ENCODE data around the gene RBM22.
A peak's percentile ranks its signal among the peaks of the same experiment; 100 is the strongest.

Gene RBM22

GRCh38 chr5:150700246-150700593 is 642 bp downstream of the RBM22 start:
- peak overlapping the region; percentile 94 for H3K9ac ChIP-seq (ENCODE audit: low read depth, low read length, poor library complexity, severe bottlenecking)
- H3K9me3 ChIP-seq (ENCODE audit: insufficient read depth, low read depth, low read length): no peaks in the 10 kb centered on the region
- no peak for TF ChIP-seq EZH2phosphoT487 (IDR thresholded peaks at IDR 0.05; ENCODE audit: borderline replicate concordance)
- TF ChIP-seq, protein P1, sequence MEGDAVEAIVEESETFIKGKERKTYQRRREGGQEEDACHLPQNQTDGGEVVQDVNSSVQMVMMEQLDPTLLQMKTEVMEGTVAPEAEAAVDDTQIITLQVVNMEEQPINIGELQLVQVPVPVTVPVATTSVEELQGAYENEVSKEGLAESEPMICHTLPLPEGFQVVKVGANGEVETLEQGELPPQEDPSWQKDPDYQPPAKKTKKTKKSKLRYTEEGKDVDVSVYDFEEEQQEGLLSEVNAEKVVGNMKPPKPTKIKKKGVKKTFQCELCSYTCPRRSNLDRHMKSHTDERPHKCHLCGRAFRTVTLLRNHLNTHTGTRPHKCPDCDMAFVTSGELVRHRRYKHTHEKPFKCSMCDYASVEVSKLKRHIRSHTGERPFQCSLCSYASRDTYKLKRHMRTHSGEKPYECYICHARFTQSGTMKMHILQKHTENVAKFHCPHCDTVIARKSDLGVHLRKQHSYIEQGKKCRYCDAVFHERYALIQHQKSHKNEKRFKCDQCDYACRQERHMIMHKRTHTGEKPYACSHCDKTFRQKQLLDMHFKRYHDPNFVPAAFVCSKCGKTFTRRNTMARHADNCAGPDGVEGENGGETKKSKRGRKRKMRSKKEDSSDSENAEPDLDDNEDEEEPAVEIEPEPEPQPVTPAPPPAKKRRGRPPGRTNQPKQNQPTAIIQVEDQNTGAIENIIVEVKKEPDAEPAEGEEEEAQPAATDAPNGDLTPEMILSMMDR (conservative IDR thresholded peaks at IDR 0.05; ENCODE audit: low read length): no peak
- no peaks in the 10 kb centered on the region for H3K9me2 ChIP-seq (replicated peaks; ENCODE audit: low read depth, low read length)
- H3K4me2 ChIP-seq (ENCODE audit: low read depth, low read length, poor library complexity, severe bottlenecking): peak overlapping the region; percentile 94
- H2AFZ ChIP-seq (ENCODE audit: low read length): peak overlapping the region; percentile 91
- peaks cover 20% of the 10 kb centered on the region for H4K20me1 ChIP-seq (ENCODE audit: insufficient read depth, low read length, poor library complexity, severe bottlenecking)
- H3K79me2 ChIP-seq (ENCODE audit: insufficient read depth, low read length): peaks cover 47% of the 10 kb centered on the region
- H3K4me3 ChIP-seq (ENCODE audit: low read length, poor library complexity, severe bottlenecking): peak overlapping the region; percentile 93
- peaks cover 23% of the 10 kb centered on the region for H3K4me1 ChIP-seq (ENCODE audit: insufficient read depth, low read length, poor library complexity, severe bottlenecking)
- H3K36me3 ChIP-seq (ENCODE audit: insufficient read depth, low read length): peaks cover 32% of the 10 kb centered on the region
- H3K27me3 ChIP-seq (ENCODE audit: insufficient read depth, low read length, poor library complexity, severe bottlenecking): no peaks in the 10 kb centered on the region
- H3F3A ChIP-seq (ENCODE audit: low read depth): 0 out of 2 replicates have a peak, but pooled peaks cover 4% of the 10 kb centered on the region

- peaks cover 12% of the 10 kb centered on the region for H4K20me1 ChIP-seq (ENCODE audit: insufficient read depth, low read length, poor library complexity, severe bottlenecking)
- no peaks in the 10 kb centered on the region for H3F3A ChIP-seq (ENCODE audit: low read depth)
- no peak overlapping the region for H3K9ac ChIP-seq (ENCODE audit: low read depth, low read length, poor library complexity, severe bottlenecking)
- no peak overlapping the region for H2AFZ ChIP-seq (ENCODE audit: low read length)
- no peaks in the 10 kb centered on the region for H3K9me2 ChIP-seq (replicated peaks; ENCODE audit: low read depth, low read length)
- no peak overlapping the region for H3K4me3 ChIP-seq (ENCODE audit: low read length, poor library complexity, severe bottlenecking)
- no peak overlapping the region for H3K4me2 ChIP-seq (ENCODE audit: low read depth, low read length, poor library complexity, severe bottlenecking)
- peaks cover 11% of the 10 kb centered on the region for H3K4me1 ChIP-seq (ENCODE audit: insufficient read depth, low read length, poor library complexity, severe bottlenecking)
- no peaks in the 10 kb centered on the region for H3K9me3 ChIP-seq (ENCODE audit: insufficient read depth, low read depth, low read length)
- TF ChIP-seq, protein P1 (conservative IDR thresholded peaks at IDR 0.05; ENCODE audit: low read length): no peak
- no peak for TF ChIP-seq EZH2phosphoT487 (IDR thresholded peaks at IDR 0.05; ENCODE audit: borderline replicate concordance)
- no peaks in the 10 kb centered on the region for H3K27me3 ChIP-seq (ENCODE audit: insufficient read depth, low read length, poor library complexity, severe bottlenecking)
- H3K36me3 ChIP-seq (ENCODE audit: insufficient read depth, low read length): peaks cover 82% of the 10 kb centered on the region
- H3K79me2 ChIP-seq (ENCODE audit: insufficient read depth, low read length): peaks cover 30% of the 10 kb centered on the region
Measured at GRCh38 chr5:150694612-150695011, 6.2 kb downstream of the RBM22 start.

DNA sequence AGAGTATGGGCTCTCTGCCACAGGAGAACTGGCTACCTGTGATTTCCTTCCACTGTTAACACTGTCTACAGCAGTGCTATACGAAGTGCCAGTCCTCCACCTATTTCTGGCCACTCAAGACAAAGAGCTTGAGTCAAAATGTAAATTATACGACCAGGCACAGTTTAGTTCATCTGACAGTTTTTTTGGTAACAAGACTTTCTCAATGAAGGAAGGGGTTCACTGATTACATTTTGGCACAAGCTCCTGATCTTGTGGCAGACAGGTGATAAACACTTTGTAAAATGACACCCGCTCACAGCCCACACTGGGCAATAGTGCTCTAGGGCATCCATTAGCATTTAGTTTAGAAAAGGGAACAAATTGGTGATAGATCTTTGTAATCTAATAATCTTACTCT is 8.6 kb downstream of the RBM22 start:
- H3K9me2 ChIP-seq (replicated peaks; ENCODE audit: low read depth, low read length): no peaks in the 10 kb centered on the region
- no peaks in the 10 kb centered on the region for H3F3A ChIP-seq (ENCODE audit: low read depth)
- H2AFZ ChIP-seq (ENCODE audit: low read length): no peak overlapping the region
- H3K36me3 ChIP-seq (ENCODE audit: insufficient read depth, low read length): peaks cover 69% of the 10 kb centered on the region; the same call in 1 of the 2 replicates
- H3K79me2 ChIP-seq (ENCODE audit: insufficient read depth, low read length): peaks cover 7% of the 10 kb centered on the region
- no peaks in the 10 kb centered on the region for H3K9me3 ChIP-seq (ENCODE audit: insufficient read depth, low read depth, low read length)
- H3K4me2 ChIP-seq (ENCODE audit: low read depth, low read length, poor library complexity, severe bottlenecking): no peak overlapping the region
- H3K9ac ChIP-seq (ENCODE audit: low read depth, low read length, poor library complexity, severe bottlenecking): no peak overlapping the region
- H3K4me1 ChIP-seq (ENCODE audit: insufficient read depth, low read length, poor library complexity, severe bottlenecking): no peaks in the 10 kb centered on the region
- H3K27me3 ChIP-seq (ENCODE audit: insufficient read depth, low read length, poor library complexity, severe bottlenecking): no peaks in the 10 kb centered on the region
- TF ChIP-seq, protein P1 (conservative IDR thresholded peaks at IDR 0.05; ENCODE audit: low read length): no peak
- TF ChIP-seq EZH2phosphoT487 (IDR thresholded peaks at IDR 0.05; ENCODE audit: borderline replicate concordance): no peak
- H3K4me3 ChIP-seq (ENCODE audit: low read length, poor library complexity, severe bottlenecking): no peak overlapping the region
- no peaks in the 10 kb centered on the region for H4K20me1 ChIP-seq (ENCODE audit: insufficient read depth, low read length, poor library complexity, severe bottlenecking)

All from Loucy (cell line).